ENCODE data around the gene GUCA1C.

The GUCA1C gene

DNA sequence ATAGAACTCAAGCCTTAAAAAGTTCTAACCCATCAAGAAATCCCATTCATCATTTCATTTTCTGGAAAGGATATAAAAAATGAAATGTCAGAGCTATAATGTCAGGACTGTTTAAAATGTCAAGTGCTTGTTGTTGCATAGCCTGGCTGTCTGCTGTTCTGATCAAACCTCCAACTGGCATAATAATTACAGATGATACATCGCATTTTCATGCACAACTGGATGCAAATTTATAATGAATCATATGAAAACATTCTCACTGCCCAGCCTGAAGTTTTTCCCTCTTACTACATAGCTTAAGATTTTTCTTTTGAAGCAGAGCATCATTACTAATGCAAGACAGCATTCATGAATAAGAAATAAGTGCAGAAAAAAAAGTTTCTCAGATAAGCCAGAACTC lies 46.5 kb downstream of the GUCA1C start:
- TF ChIP-seq MAX (IDR thresholded peaks at IDR 0.05; ENCODE audit: low read depth, low read length) (no peak), MYC (IDR thresholded peaks at IDR 0.05; ENCODE audit: low read depth, low read length) (no peak), POLR2A (IDR thresholded peaks at IDR 0.05; ENCODE audit: extremely low read depth, insufficient read length) (no peak)
- TF ChIP-seq, protein P1, sequence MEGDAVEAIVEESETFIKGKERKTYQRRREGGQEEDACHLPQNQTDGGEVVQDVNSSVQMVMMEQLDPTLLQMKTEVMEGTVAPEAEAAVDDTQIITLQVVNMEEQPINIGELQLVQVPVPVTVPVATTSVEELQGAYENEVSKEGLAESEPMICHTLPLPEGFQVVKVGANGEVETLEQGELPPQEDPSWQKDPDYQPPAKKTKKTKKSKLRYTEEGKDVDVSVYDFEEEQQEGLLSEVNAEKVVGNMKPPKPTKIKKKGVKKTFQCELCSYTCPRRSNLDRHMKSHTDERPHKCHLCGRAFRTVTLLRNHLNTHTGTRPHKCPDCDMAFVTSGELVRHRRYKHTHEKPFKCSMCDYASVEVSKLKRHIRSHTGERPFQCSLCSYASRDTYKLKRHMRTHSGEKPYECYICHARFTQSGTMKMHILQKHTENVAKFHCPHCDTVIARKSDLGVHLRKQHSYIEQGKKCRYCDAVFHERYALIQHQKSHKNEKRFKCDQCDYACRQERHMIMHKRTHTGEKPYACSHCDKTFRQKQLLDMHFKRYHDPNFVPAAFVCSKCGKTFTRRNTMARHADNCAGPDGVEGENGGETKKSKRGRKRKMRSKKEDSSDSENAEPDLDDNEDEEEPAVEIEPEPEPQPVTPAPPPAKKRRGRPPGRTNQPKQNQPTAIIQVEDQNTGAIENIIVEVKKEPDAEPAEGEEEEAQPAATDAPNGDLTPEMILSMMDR (IDR thresholded peaks at IDR 0.05; ENCODE audit: low read depth, low read length) = no peak
- no peak for DNase-seq (ENCODE audit: low read depth)
- H3K4me3 ChIP-seq (ENCODE audit: low read depth, low read length) = no peak overlapping the region

DNA sequence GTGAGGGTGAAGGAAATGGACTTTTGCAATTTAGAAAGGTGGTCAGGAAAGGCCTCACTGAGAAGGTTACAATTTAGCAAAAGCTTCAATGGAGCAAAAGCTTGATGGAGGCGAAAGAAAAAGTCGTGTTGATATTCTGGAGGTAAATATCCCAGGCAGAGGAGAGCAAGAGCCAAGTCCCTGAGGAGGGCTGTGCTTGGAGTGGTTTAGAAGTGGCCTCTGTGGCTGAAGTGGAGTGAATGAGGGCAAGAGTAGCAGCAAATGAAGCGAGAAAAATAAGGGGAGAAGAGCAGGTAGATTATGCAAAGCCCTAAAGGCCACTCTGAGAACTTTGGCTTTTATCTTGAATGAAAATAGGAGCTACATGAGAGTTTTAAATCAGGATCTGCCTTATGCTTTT lies 54.1 kb downstream of the GUCA1C start:
- TF ChIP-seq POLR2A (IDR thresholded peaks at IDR 0.05; ENCODE audit: extremely low read depth, insufficient read length) = no peak
- TF ChIP-seq MYC (IDR thresholded peaks at IDR 0.05; ENCODE audit: low read depth, low read length) = no peak
- no peak for TF ChIP-seq MAX (IDR thresholded peaks at IDR 0.05; ENCODE audit: low read depth, low read length)
- TF ChIP-seq, protein P1 (IDR thresholded peaks at IDR 0.05; ENCODE audit: low read depth, low read length) = no peak
- no peak overlapping the region for H3K4me3 ChIP-seq (ENCODE audit: low read depth, low read length)
- DNase-seq (ENCODE audit: low read depth) = no peak

DNA sequence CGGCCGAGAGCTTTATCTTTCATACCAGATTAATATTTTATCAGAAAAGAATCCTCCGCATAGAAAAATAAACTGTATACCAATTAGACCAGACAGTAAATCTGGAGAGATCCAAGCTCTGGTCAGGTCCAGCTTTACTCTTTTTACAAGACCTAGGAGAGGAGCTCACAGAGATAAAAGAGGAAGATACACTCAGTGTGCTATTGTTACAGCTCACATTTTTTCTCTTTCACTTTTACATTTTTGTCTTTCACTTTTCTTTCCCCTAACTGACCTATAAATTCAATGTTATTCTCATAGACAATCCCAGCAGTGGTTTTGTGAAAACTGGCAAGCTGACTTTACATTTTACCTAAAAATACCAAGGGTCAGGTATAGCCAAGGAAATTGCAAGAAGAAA lies 55.8 kb downstream of the GUCA1C start:
- H3K4me3 ChIP-seq (ENCODE audit: low read depth, low read length) = no peak overlapping the region
- no peak for TF ChIP-seq MYC (IDR thresholded peaks at IDR 0.05; ENCODE audit: low read depth, low read length)
- no peak for TF ChIP-seq MAX (IDR thresholded peaks at IDR 0.05; ENCODE audit: low read depth, low read length)
- no peak for TF ChIP-seq POLR2A (IDR thresholded peaks at IDR 0.05; ENCODE audit: extremely low read depth, insufficient read length)
- TF ChIP-seq, protein P1 (IDR thresholded peaks at IDR 0.05; ENCODE audit: low read depth, low read length) = no peak
- no peak for DNase-seq (ENCODE audit: low read depth)

DNA sequence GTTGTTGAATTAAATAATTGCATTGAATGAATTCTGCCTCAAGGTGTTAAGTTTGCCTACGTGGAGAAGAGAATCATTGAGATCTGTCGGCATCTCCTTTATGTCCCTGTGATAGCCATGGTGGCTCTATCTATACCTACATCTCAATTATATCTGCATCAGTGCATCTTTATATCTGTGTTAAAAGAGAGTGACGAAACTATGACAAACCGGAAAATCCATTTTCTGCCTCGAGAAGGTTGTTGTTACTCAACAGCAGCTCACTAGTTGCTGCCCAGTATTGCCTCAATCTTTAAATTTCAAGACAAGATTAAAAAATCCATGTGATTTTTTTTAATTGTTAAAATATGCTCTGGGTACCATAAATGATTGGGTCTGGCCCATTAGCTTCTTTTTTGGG lies 58.7 kb downstream of the GUCA1C start:
- no peak for DNase-seq (ENCODE audit: low read depth)
- H3K4me3 ChIP-seq (ENCODE audit: low read depth, low read length) = no peak overlapping the region
- TF ChIP-seq, protein P1 (IDR thresholded peaks at IDR 0.05; ENCODE audit: low read depth, low read length) = no peak
- TF ChIP-seq MAX (IDR thresholded peaks at IDR 0.05; ENCODE audit: low read depth, low read length) (no peak), MYC (IDR thresholded peaks at IDR 0.05; ENCODE audit: low read depth, low read length) (no peak), POLR2A (IDR thresholded peaks at IDR 0.05; ENCODE audit: extremely low read depth, insufficient read length) (no peak)

DNA sequence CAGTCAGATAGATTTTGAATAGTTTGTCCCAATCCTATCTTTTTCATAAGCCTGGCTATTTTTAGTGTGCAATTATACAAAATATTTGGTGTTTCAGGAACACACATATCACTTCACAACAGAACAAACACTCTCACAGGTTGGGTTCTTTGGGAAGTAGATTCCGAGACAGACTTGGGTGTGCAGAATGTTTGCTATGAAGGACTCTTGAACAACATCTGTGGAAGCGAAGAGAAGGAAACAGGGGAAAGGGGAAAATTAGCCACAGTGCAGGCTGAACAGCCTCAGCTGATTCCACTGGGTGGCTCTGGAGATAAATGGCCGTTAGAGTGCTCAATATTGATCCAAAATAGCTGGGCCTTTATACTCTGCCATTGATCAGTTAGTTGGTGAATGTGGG lies 61.8 kb downstream of the GUCA1C start:
- no peak for DNase-seq (ENCODE audit: low read depth)
- no peak for TF ChIP-seq MYC (IDR thresholded peaks at IDR 0.05; ENCODE audit: low read depth, low read length)
- TF ChIP-seq, protein P1 (IDR thresholded peaks at IDR 0.05; ENCODE audit: low read depth, low read length) = no peak
- TF ChIP-seq POLR2A (IDR thresholded peaks at IDR 0.05; ENCODE audit: extremely low read depth, insufficient read length) = no peak
- TF ChIP-seq MAX (IDR thresholded peaks at IDR 0.05; ENCODE audit: low read depth, low read length) = no peak
- H3K4me3 ChIP-seq (ENCODE audit: low read depth, low read length) = no peak overlapping the region

DNA sequence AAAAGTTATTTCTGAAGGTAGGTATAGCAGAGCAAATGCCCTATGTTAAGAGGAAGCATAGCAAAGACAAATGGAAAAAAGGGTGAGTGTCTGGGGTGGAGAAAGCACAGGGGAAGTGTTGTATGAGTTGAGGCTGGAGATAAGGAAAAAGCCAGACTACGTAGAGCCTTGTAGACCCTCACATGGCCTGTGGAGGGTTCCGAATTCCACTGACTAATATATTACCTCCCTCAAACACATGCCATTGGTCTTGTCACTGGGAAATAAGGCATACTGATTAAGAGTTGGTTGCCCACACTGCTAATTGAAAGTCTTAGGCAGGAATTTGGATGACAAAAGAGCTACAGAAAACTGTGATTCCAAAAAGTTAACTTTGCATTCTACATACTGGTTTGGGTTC lies 65.9 kb downstream of the GUCA1C start:
- TF ChIP-seq MAX (IDR thresholded peaks at IDR 0.05; ENCODE audit: low read depth, low read length) (no peak), POLR2A (IDR thresholded peaks at IDR 0.05; ENCODE audit: extremely low read depth, insufficient read length) (no peak), MYC (IDR thresholded peaks at IDR 0.05; ENCODE audit: low read depth, low read length) (no peak)
- TF ChIP-seq, protein P1 (IDR thresholded peaks at IDR 0.05; ENCODE audit: low read depth, low read length) = no peak
- DNase-seq (ENCODE audit: low read depth) = no peak

More for the DNA sequence above, 65.9 kb downstream of the GUCA1C start:
- H3K4me3 ChIP-seq (ENCODE audit: low read depth, low read length) = no peak overlapping the region

Data from NB4 (cell line).